ENCODE data around the gene GCM1. TPM values are rescaled to one million over a fixed set of nuclear protein-coding genes. Genes with fewer than 3 reads are reported as not detected.

GCM1 gene
- total RNA-seq, 1 donor from 2014 or later: 0.29 TPM

- no peak for DNase-seq
- no peak for TF ChIP-seq CTCF (IDR thresholded peaks at IDR 0.05)
- no peak for ATAC-seq (ENCODE audit: low read depth)
- Mint-ChIP-seq H3K4me3 (no peak overlapping the region), H3K9me3 (peaks cover 7% of the 10 kb centered on the region), H3K4me1 (no peaks in the 10 kb centered on the region), H3K36me3 (ENCODE audit: low read depth) (peaks cover 5% of the 10 kb centered on the region), H3K27me3 (peaks cover 2% of the 10 kb centered on the region), H3K27ac (no peak overlapping the region)
- ChIA-PET CTCF (no interaction called here), POLR2A (no interaction called here)
- intact Hi-C loops (cut with micrococcal nuclease): no loop called here
Measured at GRCh38 chr6:53142810-53143209, 5.8 kb downstream of the GCM1 start.

GRCh38 chr6:53139841-53140413, 8.7 kb downstream of the GCM1 start:
- Mint-ChIP-seq H3K27me3 (peaks cover 2% of the 10 kb centered on the region), H3K9me3 (peaks cover 7% of the 10 kb centered on the region)
- POLR2A ChIA-PET: no interaction called here

GRCh38 chr6:53136000-53136609, 12.5 kb downstream of the GCM1 start:
- Mint-ChIP-seq H3K4me1 (no peaks in the 10 kb centered on the region), H3K27me3 (peaks cover 2% of the 10 kb centered on the region), H3K36me3 (ENCODE audit: low read depth) (peaks cover 2% of the 10 kb centered on the region), H3K27ac (no peak overlapping the region), H3K9me3 (no peaks in the 10 kb centered on the region), H3K4me3 (no peak overlapping the region)
- intact Hi-C loops (cut with micrococcal nuclease): no loop called here
- no peak for TF ChIP-seq CTCF (IDR thresholded peaks at IDR 0.05)
- ATAC-seq (ENCODE audit: low read depth) (no peak), DNase-seq (no peak)
- POLR2A ChIA-PET: no interaction called here
- CTCF ChIA-PET: no interaction called here

More at GRCh38 chr6:53139841-53140413, 8.7 kb downstream of the GCM1 start:
- no peak for ATAC-seq (ENCODE audit: low read depth)
- no peak for DNase-seq
- CTCF ChIA-PET: no interaction called here
- TF ChIP-seq CTCF (IDR thresholded peaks at IDR 0.05): no peak
- Mint-ChIP-seq H3K36me3 (ENCODE audit: low read depth) (peaks cover 5% of the 10 kb centered on the region), H3K27ac (no peak overlapping the region), H3K4me3 (no peak overlapping the region), H3K4me1 (no peaks in the 10 kb centered on the region)
- intact Hi-C loops (cut with micrococcal nuclease): no loop called here

GRCh38 chr6:53134601-53135235, 13.9 kb downstream of the GCM1 start:
- H3K4me1 Mint-ChIP-seq: no peaks in the 10 kb centered on the region
- H3K27ac Mint-ChIP-seq: no peak overlapping the region
- H3K9me3 Mint-ChIP-seq: no peaks in the 10 kb centered on the region
- H3K27me3 Mint-ChIP-seq: peaks cover 2% of the 10 kb centered on the region
- H3K4me3 Mint-ChIP-seq: no peak overlapping the region
- POLR2A ChIA-PET: no interaction called here
- no peak for TF ChIP-seq CTCF (IDR thresholded peaks at IDR 0.05)
- DNase-seq (no peak), ATAC-seq (ENCODE audit: low read depth) (no peak)
- CTCF ChIA-PET: no interaction called here
- intact Hi-C loops (cut with micrococcal nuclease): no loop called here
- H3K36me3 Mint-ChIP-seq (ENCODE audit: low read depth): peaks cover 2% of the 10 kb centered on the region

GRCh38 chr6:53133961-53134360, 14.7 kb downstream of the GCM1 start:
- no peak overlapping the region for H3K4me3 Mint-ChIP-seq
- ATAC-seq (ENCODE audit: low read depth): no peak
- intact Hi-C loops (cut with micrococcal nuclease): no loop called here
- CTCF ChIA-PET: no interaction called here
- H3K4me1 Mint-ChIP-seq: no peaks in the 10 kb centered on the region
- DNase-seq: no peak
- TF ChIP-seq CTCF (IDR thresholded peaks at IDR 0.05): no peak
- no peaks in the 10 kb centered on the region for H3K9me3 Mint-ChIP-seq
- H3K27me3 Mint-ChIP-seq: peaks cover 2% of the 10 kb centered on the region
- POLR2A ChIA-PET: no interaction called here
- H3K36me3 Mint-ChIP-seq (ENCODE audit: low read depth): peaks cover 2% of the 10 kb centered on the region
- no peak overlapping the region for H3K27ac Mint-ChIP-seq
